ENCODE data around the gene SPNS1.

- TF ChIP-seq POLR2A (IDR thresholded peaks at IDR 0.05) (no peak), CTCF (IDR thresholded peaks at IDR 0.05) (no peak), POLR2AphosphoS5 (IDR thresholded peaks at IDR 0.05) (no peak), EP300 (IDR thresholded peaks at IDR 0.05; ENCODE audit: low read depth) (no peak)
Observed at GRCh38 chr16:28946681-28947080, 27.9 kb upstream of the SPNS1 start.
